Body of pancreas (tissue), 4 donors: ENCODE data around the gene DNAJC21.

Experiments
- CTCF ChIP-seq, 7 experiments: fragments of 450-650 bp in 4 of 7; fragments of 200-600 bp in 3 of 7; sonication (generic) in 3 of 7; IDR thresholded peaks; one replicate each; pipeline ENCODE4 v1.5.1; 2016 to 2019; ENCODE audit warnings: antibody characterized with exemption in 7 of 7
- POLR2A ChIP-seq, 3 donors: fragments of 450-650 bp; IDR thresholded peaks; one replicate each; pipeline ENCODE4 v1.6.1; 2016; ENCODE audit warnings: antibody characterized with exemption in 3 of 3, mild to moderate bottlenecking in 2 of 3

- no peak for TF ChIP-seq CTCF (IDR thresholded peaks at IDR 0.05)
- TF ChIP-seq POLR2A (IDR thresholded peaks at IDR 0.05) = no peak
Measured at GRCh38 chr5:34944460-34945047, 15.2 kb downstream of the DNAJC21 start.
